ENCODE measurements around the gene CDC42SE1.

Gene CDC42SE1

DNA sequence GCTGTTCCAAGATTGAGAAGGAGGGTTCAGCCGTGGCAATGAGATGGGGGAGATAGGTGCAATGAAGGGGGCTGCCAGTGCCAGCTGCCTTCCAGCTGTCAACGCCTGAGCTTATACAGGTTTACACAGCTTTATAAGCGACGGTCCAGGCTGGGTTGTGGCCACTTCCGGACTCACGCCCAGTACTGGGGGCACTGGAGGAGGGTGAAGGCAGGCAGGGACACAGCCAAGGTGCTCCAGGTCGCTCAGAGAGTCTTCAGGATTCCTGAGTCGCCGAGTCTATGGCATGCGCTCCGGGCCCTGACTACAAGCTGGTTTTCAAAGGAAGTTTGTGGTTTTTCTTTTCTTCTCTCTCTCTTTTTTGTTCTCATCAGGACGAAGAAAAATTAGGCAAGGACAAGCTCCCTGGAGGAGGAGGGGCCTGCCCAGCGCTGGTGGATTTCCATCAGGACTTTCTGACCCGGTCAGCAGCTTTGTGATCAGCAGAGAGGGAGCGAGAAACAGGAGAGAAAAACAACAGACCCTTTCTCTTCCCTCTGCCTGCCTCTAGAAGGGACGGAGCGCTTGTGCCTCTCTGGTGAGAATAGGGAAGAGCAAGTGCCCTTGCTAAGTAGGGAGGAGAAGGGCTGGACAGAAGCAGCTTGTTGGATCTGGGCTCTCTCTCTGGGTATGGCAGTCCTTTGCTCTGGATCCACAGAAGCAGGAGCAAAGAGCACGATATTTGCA, 52.9 kb downstream of the CDC42SE1 start, which contains the start of gene MINDY1:
Gene MINDY1 (minus strand): TSS at position 576 of the 726 bp plus-strand sequence. CDS start 4,285 bp downstream, outside the sequence.
- Histone ChIP-seq H3K9ac (ENCODE audit: low read length) (peak within 1 kb of the TSS; percentile 96), H3K9me3 (ENCODE audit: control insufficient read depth, low read length) (no peaks in the 10 kb centered on the region), H3K4me1 (ENCODE audit: control insufficient read depth, insufficient read depth, low read length) (peaks cover 44% of the 10 kb centered on the region), H3K27me3 (replicated peaks; ENCODE audit: control insufficient read depth, insufficient read depth, low read length) (no peaks in the 10 kb centered on the region), H3K4me3 (ENCODE audit: low read length) (peak within 1 kb of the TSS; percentile 99), H3K36me3 (ENCODE audit: control insufficient read depth, insufficient read depth, low read length, severe bottlenecking) (peaks cover 11% of the 10 kb centered on the region)
- peak; percentile 92 for DNase-seq (ENCODE audit: low read depth)

DNA sequence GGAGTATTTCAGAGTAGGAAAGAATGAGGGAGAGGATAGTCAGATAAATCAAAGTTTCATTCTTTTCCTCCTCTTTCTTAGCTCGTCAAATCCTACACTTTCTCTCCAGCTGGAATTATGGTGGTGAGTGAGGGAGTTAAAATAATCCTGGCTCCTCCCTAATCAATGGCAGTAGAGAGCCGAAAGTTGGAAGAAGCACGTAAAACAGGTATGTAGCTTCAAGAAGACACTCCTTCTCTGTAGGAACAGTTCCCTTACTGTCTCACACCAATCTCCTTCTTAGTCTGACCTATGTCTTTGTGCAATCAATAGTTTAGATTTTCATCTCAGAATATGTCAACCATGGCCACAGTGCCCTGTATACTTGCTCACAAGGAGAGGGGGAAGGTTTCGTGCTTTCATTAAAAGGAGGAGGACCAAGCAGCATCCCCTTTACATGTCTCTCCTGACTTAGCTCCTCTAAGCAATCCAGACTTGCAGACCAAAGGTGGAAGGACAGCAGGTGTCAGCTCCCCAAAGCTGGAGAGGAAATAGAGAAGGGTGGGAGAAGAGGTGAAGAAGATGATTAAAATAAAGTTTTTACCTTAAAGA, 53.6 kb downstream of the CDC42SE1 start:
- H3K9ac ChIP-seq (ENCODE audit: low read length): peak overlapping the region; percentile 91
- H3K4me3 ChIP-seq (ENCODE audit: low read length): peak overlapping the region; percentile 91
- no peaks in the 10 kb centered on the region for H3K27me3 ChIP-seq (replicated peaks; ENCODE audit: control insufficient read depth, insufficient read depth, low read length)
- peaks cover 11% of the 10 kb centered on the region for H3K36me3 ChIP-seq (ENCODE audit: control insufficient read depth, insufficient read depth, low read length, severe bottlenecking)
- peak; percentile 31 for DNase-seq (ENCODE audit: low read depth)
- peaks cover 38% of the 10 kb centered on the region for H3K4me1 ChIP-seq (ENCODE audit: control insufficient read depth, insufficient read depth, low read length)
- H3K9me3 ChIP-seq (ENCODE audit: control insufficient read depth, low read length): no peaks in the 10 kb centered on the region

DNA sequence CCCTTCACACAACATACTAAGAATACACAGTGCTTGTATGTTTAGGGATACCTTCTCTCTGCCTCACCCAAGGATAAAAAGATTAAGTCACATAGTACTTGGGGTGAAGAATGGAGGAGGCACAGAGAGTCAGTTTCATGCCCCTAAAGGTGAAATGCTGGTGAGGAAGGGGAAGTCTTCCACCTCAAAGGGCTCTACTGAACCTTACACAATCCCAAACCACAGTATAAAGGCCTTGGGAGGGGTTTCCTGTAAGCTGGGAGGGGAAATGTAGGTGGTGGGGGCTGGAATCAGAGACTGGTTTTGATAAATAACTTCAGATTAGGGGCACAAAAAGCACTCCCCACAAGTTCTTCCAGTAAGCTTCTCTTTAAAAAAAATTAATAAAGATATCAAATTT, 56.2 kb downstream of the CDC42SE1 start:
- H3K36me3 ChIP-seq (ENCODE audit: control insufficient read depth, insufficient read depth, low read length, severe bottlenecking): peaks cover 27% of the 10 kb centered on the region
- no peak for DNase-seq (ENCODE audit: low read depth)

DNA sequence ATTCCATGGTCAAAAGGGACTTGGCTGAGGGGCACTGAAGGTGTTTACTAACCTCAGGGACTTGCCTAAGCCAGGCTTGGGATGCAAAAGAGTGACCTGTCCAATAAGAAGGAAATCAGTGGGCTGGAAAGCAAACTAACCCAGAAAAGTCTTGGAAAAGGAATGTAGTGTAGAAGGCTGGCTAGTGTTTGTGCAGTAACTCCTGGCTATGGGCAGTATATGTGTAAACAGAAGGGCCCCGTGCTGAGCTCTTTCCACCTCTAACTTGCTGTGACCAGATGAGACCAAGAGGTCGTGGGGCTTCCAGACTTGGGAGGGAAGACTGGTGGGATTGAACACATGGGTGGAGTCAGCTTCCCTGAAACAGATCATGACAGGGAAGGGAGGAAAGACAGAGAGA, 56.8 kb downstream of the CDC42SE1 start:
- Histone ChIP-seq H3K27me3 (replicated peaks; ENCODE audit: control insufficient read depth, insufficient read depth, low read length) (no peaks in the 10 kb centered on the region), H3K4me3 (ENCODE audit: low read length) (no peak overlapping the region), H3K9me3 (ENCODE audit: control insufficient read depth, low read length) (no peaks in the 10 kb centered on the region), H3K9ac (ENCODE audit: low read length) (no peak overlapping the region), H3K36me3 (ENCODE audit: control insufficient read depth, insufficient read depth, low read length, severe bottlenecking) (peaks cover 33% of the 10 kb centered on the region), H3K4me1 (ENCODE audit: control insufficient read depth, insufficient read depth, low read length) (peaks cover 19% of the 10 kb centered on the region)
- no peak for DNase-seq (ENCODE audit: low read depth)

More for the DNA sequence above, 56.2 kb downstream of the CDC42SE1 start:
- Histone ChIP-seq H3K9me3 (ENCODE audit: control insufficient read depth, low read length) (no peaks in the 10 kb centered on the region), H3K27me3 (replicated peaks; ENCODE audit: control insufficient read depth, insufficient read depth, low read length) (no peaks in the 10 kb centered on the region), H3K4me3 (ENCODE audit: low read length) (no peak overlapping the region), H3K4me1 (ENCODE audit: control insufficient read depth, insufficient read depth, low read length) (peaks cover 24% of the 10 kb centered on the region), H3K9ac (ENCODE audit: low read length) (no peak overlapping the region)

DNA sequence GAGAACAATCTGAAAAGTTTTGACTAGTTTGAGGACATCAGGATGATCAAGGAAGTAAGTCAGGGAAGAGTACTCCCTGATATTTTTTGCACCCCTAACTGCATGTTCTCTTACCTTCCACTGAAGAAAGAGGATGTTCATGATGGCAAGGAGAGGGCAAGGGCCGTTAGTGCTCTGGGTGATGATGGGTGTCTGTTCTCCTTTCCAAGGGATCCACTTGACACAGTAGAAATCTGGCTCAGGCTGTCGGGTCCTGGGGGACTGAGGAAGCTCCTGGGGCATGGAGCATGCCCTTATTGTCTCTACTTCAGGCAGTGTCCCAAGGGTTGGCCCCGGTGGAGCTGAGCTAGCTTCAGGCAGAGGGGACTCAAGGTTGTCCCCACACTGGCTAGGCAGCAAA, 57.4 kb downstream of the CDC42SE1 start:
- peaks cover 38% of the 10 kb centered on the region for H3K36me3 ChIP-seq (ENCODE audit: control insufficient read depth, insufficient read depth, low read length, severe bottlenecking)
- no peaks in the 10 kb centered on the region for H3K27me3 ChIP-seq (replicated peaks; ENCODE audit: control insufficient read depth, insufficient read depth, low read length)
- no peak for DNase-seq (ENCODE audit: low read depth)
- H3K9me3 ChIP-seq (ENCODE audit: control insufficient read depth, low read length): no peaks in the 10 kb centered on the region
- H3K4me3 ChIP-seq (ENCODE audit: low read length): no peak overlapping the region
- no peak overlapping the region for H3K9ac ChIP-seq (ENCODE audit: low read length)
- peaks cover 14% of the 10 kb centered on the region for H3K4me1 ChIP-seq (ENCODE audit: control insufficient read depth, insufficient read depth, low read length)

DNA sequence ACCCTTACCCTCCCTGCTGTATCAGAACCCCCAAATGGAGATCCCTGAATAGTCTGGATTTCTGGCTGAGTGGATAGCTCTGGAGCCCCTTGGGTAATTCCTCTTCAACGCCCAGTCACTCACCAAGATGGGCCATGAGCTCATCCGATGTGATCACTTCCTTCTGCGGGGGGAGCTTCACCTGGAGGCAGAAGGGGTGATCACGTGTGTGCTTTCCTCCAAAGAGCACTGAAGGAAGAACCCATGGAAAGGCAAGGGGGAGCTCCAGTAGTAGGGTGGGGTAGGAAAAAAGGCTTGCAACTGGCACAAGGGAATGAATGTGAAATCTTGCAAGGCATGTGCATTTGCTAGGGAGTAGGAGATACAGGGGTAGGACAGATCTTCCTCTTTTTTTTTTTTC, 57.8 kb downstream of the CDC42SE1 start:
- H3K9me3 ChIP-seq (ENCODE audit: control insufficient read depth, low read length): no peaks in the 10 kb centered on the region
- H3K4me1 ChIP-seq (ENCODE audit: control insufficient read depth, insufficient read depth, low read length): peaks cover 11% of the 10 kb centered on the region

More for the DNA sequence above, 57.8 kb downstream of the CDC42SE1 start:
- Histone ChIP-seq H3K4me3 (ENCODE audit: low read length) (no peak overlapping the region), H3K9ac (ENCODE audit: low read length) (no peak overlapping the region), H3K27me3 (replicated peaks; ENCODE audit: control insufficient read depth, insufficient read depth, low read length) (no peaks in the 10 kb centered on the region), H3K36me3 (ENCODE audit: control insufficient read depth, insufficient read depth, low read length, severe bottlenecking) (peaks cover 43% of the 10 kb centered on the region)
- no peak for DNase-seq (ENCODE audit: low read depth)
